Progenitor cell of endocrine pancreas (in vitro differentiated cells): ENCODE results near the gene IL20. TPM values are rescaled to one million over a fixed set of nuclear protein-coding genes. Genes with fewer than 3 reads are reported as not detected.

Experiments
- DNase-seq: peaks from one replicate; pipeline ENCODE4 v3.0.0; 2021; ENCODE audit warnings: low spot score; ENCODE audit not compliant: unreplicated experiment
- H3K27ac Mint-ChIP-seq: 2 replicates; pipeline ENCODE4 v1.8.0; 2021; ENCODE audit warnings: mild to moderate bottlenecking, moderate library complexity, mixed read lengths
- H3K27me3 Mint-ChIP-seq: 2 replicates; pipeline ENCODE4 v1.8.0; 2021; ENCODE audit warnings: mixed read lengths
- H3K36me3 Mint-ChIP-seq: 2 replicates; pipeline ENCODE4 v1.8.0; 2022; ENCODE audit warnings: mixed read lengths; ENCODE audit not compliant: insufficient read depth
- H3K4me1 Mint-ChIP-seq: 2 replicates; pipeline ENCODE4 v1.8.0; 2021; ENCODE audit warnings: low read depth, mixed read lengths
- H3K4me3 Mint-ChIP-seq: 2 replicates; pipeline ENCODE4 v1.8.0; 2021; ENCODE audit warnings: low read depth, mild to moderate bottlenecking, moderate library complexity, mixed read lengths
- H3K9me3 Mint-ChIP-seq: 2 replicates; pipeline ENCODE4 v1.8.0; 2021; ENCODE audit warnings: low read depth, mixed read lengths
- total RNA-seq: library from RNA; stranded (reverse); gene quantifications from 2 replicates; pipeline ENCODE4 v1.2.1, GENCODE V29; 2021
- TF ChIP-seq, protein P1 (sequence below): fragments of 200-600 bp; sonication (generic); IDR thresholded peaks from one replicate; pipeline ENCODE4 v1.5.0; 2021; ENCODE audit warnings: antibody characterized with exemption, mild to moderate bottlenecking; ENCODE audit not compliant: unreplicated experiment

Gene IL20
- total RNA-seq, 1 donor from 2014 or later, result not detected

DNA sequence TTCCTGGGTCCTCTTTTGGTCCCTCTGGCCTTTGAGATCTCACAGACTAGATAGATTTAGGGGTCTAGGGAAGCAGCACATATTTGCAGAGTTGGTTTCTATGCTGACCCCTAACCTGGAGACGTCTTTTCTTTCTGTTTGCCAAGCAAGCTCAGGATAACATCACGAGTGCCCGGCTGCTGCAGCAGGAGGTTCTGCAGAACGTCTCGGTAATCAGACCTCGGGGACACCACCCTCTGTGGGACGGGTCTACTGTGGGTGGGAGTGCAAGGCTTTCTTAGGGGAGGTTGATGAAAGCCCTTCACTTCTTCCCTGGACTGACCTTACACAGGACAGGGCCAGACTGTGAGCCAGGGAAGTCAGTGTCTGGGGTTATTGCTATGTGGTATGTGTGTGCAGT, 34.7 kb downstream of the IL20 start:
- TF ChIP-seq, protein P1, sequence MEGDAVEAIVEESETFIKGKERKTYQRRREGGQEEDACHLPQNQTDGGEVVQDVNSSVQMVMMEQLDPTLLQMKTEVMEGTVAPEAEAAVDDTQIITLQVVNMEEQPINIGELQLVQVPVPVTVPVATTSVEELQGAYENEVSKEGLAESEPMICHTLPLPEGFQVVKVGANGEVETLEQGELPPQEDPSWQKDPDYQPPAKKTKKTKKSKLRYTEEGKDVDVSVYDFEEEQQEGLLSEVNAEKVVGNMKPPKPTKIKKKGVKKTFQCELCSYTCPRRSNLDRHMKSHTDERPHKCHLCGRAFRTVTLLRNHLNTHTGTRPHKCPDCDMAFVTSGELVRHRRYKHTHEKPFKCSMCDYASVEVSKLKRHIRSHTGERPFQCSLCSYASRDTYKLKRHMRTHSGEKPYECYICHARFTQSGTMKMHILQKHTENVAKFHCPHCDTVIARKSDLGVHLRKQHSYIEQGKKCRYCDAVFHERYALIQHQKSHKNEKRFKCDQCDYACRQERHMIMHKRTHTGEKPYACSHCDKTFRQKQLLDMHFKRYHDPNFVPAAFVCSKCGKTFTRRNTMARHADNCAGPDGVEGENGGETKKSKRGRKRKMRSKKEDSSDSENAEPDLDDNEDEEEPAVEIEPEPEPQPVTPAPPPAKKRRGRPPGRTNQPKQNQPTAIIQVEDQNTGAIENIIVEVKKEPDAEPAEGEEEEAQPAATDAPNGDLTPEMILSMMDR, result no peak
- no peaks in the 10 kb centered on the region for H3K9me3 Mint-ChIP-seq
- peaks cover 54% of the 10 kb centered on the region for H3K27me3 Mint-ChIP-seq
- H3K27ac Mint-ChIP-seq, result no peak overlapping the region
- peaks cover 8% of the 10 kb centered on the region for H3K4me1 Mint-ChIP-seq
- no peak overlapping the region for H3K4me3 Mint-ChIP-seq
- H3K36me3 Mint-ChIP-seq, result no peaks in the 10 kb centered on the region
- DNase-seq, result no peak

DNA sequence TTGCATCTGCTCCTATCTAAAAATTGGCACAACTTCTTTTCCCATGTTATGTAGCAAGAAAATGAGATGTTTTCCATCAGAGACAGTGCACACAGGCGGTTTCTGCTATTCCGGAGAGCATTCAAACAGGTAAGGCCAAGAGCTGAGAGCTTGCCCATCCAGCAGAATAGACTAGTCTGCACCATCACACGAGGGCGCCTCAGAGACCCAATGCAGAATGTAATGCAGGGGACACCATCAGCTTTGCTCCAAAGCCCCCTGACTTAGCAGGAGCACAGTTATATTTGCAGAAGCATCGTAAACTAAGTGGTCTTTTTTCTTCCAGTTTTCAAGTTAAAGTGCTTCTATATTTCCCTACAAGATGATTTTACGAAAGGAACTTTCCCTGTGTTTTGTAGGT, 36.5 kb downstream of the IL20 start:
- no peaks in the 10 kb centered on the region for H3K9me3 Mint-ChIP-seq
- H3K4me1 Mint-ChIP-seq, result no peaks in the 10 kb centered on the region
- no peak overlapping the region for H3K27ac Mint-ChIP-seq
- no peak overlapping the region for H3K4me3 Mint-ChIP-seq
- H3K36me3 Mint-ChIP-seq, result no peaks in the 10 kb centered on the region
- TF ChIP-seq, protein P1, result no peak
- no peak for DNase-seq
- H3K27me3 Mint-ChIP-seq, result peaks cover 67% of the 10 kb centered on the region

DNA sequence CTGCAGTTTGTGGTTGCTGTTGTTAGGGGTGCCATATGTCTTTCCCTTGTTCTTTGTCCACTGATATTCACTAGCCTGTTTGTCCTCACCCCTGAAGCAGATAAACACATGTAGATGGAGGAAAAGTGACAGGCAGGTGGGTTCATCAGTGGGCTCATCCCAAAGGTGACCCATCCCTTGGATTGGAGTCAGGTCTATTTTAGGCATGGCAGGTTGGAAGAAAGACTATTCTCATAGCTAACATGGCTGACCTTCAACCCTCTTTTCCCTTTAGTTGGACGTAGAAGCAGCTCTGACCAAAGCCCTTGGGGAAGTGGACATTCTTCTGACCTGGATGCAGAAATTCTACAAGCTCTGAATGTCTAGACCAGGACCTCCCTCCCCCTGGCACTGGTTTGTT, 37.3 kb downstream of the IL20 start:
- peaks cover 71% of the 10 kb centered on the region for H3K27me3 Mint-ChIP-seq
- H3K9me3 Mint-ChIP-seq, result no peaks in the 10 kb centered on the region
- H3K4me3 Mint-ChIP-seq, result no peak overlapping the region
- no peaks in the 10 kb centered on the region for H3K4me1 Mint-ChIP-seq
- no peak overlapping the region for H3K27ac Mint-ChIP-seq
- no peak for DNase-seq
- H3K36me3 Mint-ChIP-seq, result no peaks in the 10 kb centered on the region
- TF ChIP-seq, protein P1, result no peak

DNA sequence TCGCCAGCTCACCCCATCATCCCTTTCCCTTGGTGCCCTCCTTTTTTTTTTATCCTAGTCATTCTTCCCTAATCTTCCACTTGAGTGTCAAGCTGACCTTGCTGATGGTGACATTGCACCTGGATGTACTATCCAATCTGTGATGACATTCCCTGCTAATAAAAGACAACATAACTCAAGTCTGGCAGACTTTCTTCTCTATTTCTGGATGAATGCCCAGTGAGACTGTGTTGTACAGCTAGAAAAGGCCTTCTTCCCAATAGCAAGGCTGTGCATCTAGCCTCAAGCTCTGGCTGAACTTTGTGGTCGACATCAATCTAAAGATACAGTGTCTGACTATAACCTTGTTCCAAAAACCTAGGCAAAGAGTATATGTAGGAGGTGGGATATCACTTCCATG, 38.3 kb downstream of the IL20 start:
- Mint-ChIP-seq H3K27me3 (peaks cover 77% of the 10 kb centered on the region), H3K4me3 (no peak overlapping the region), H3K27ac (no peak overlapping the region), H3K4me1 (peaks cover under 1% of the 10 kb centered on the region), H3K9me3 (no peaks in the 10 kb centered on the region), H3K36me3 (no peaks in the 10 kb centered on the region)
- TF ChIP-seq, protein P1, result no peak
- no peak for DNase-seq

DNA sequence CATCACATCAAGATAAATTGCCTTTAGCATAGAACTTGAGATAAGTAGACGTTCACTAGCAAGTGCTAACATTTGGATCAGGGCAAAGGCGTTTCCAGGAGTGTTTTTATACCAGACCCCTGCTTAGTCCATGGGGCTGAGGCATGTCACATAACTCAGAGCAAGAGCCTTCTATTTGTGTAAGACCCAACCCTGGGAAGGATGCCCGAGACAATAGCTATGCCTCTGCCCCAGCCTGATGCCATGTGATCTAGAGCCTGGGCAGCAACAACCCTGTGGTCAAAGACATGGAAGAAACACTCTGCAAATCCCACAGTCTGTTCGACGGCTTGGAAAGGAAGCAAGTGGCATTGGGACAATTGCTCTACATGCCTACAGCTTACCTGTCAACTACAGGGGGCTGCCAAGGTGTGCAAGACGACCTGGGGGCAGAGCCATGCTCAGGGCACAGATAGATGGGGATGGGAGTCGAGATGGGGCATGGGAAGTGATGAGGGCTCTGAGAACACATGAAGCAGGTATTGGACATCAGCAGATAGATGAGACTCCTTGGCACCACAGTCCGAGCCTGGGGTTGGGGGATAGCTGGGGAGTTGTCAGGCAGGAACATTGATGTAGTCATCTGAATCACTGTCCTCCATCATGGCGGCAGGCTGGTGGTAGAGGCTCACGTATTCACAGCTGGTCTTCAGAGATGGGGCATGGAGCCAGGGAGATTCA, 39.2 kb downstream of the IL20 start:
- H3K9me3 Mint-ChIP-seq, result no peaks in the 10 kb centered on the region
- TF ChIP-seq, protein P1, result no peak
- H3K27ac Mint-ChIP-seq, result no peak overlapping the region

More for the DNA sequence above, 39.2 kb downstream of the IL20 start:
- Mint-ChIP-seq H3K27me3 (peaks cover 78% of the 10 kb centered on the region), H3K4me3 (no peak overlapping the region), H3K4me1 (peaks cover 4% of the 10 kb centered on the region), H3K36me3 (no peaks in the 10 kb centered on the region)
- no peak for DNase-seq
